Peyer's patch (tissue), 4 donors: ENCODE data around the gene HOXA5. TPM values are rescaled to one million over a fixed set of nuclear protein-coding genes. Genes with fewer than 3 reads are reported as not detected.

Experiments
- DNase-seq, 3 donors: peaks; one replicate each; pipeline ENCODE4 v3.0.0-alpha.2; 2017 to 2019
- H3K27ac ChIP-seq, 4 donors: fragments of 200-600 bp; sonication (generic); one replicate each; pipeline ENCODE4 v1.5.1; 2016 to 2019
- H3K27me3 ChIP-seq, 2 donors: fragments of 200-600 bp; sonication (generic); one replicate each; pipeline ENCODE4 v1.5.1; 2019
- H3K36me3 ChIP-seq, 3 donors: fragments of 200-600 bp; sonication (generic); one replicate each; pipeline ENCODE4 v1.5.1; 2016 to 2019
- H3K4me1 ChIP-seq, 4 donors: fragments of 200-600 bp; sonication (generic); one replicate each; pipeline ENCODE4 v1.5.1; 2016 to 2019
- H3K4me3 ChIP-seq, 4 donors: fragments of 200-600 bp; sonication (generic); 1 replicate in 3 of 4; 2 replicates in 1 of 4; pipeline ENCODE4 v1.5.1; 2016 to 2019; ENCODE audit warnings: mild to moderate bottlenecking in 1 of 4
- H3K9me3 ChIP-seq, 4 donors: fragments of 200-600 bp; sonication (generic); one replicate each; pipeline ENCODE4 v1.5.1; 2016 to 2019; ENCODE audit warnings: mild to moderate bottlenecking in 1 of 4
- CTCF ChIP-seq, 6 experiments: fragments of 450-650 bp in 4 of 6; fragments of 200-600 bp in 2 of 6; sonication (generic) in 1 of 6; IDR thresholded peaks; one replicate each; pipeline ENCODE4 v1.5.1; 2017 to 2019; ENCODE audit warnings: antibody characterized with exemption in 6 of 6, mild to moderate bottlenecking in 3 of 6, moderate library complexity in 1 of 6
- POLR2A ChIP-seq, 2 donors: fragments of 450-650 bp; IDR thresholded peaks; one replicate each; pipeline ENCODE4 v1.5.1; 2017; ENCODE audit warnings: antibody characterized with exemption in 2 of 2, mild to moderate bottlenecking in 2 of 2, moderate library complexity in 2 of 2
- total RNA-seq, 4 donors: library from RNA; depleted of rRNA; stranded (reverse); fragments of >200 nt; gene quantifications; one replicate each; pipeline ENCODE4 v1.1.0, GENCODE V29; 2016

The HOXA5 gene
- total RNA-seq: 10 to 100 TPM in 3 of 4 donors, 1 to 10 TPM in 1; 8.3 to 24.3 (median 20.1) TPM

GRCh38 chr7:27143023-27143949, at the start of gene HOXA5:
TSS of gene HOXA5 (minus strand) at chr7:27143681. CDS start at chr7:27143607, 74 bp downstream.
- DNase-seq: peak; percentile 27 to 88 (median 84)
- TF ChIP-seq CTCF (IDR thresholded peaks at IDR 0.05) (peak; percentile 11 to 91 (median 73)), POLR2A (IDR thresholded peaks at IDR 0.05) (peak; percentile 56 to 82)
- H3K4me3 ChIP-seq: peak within 1 kb of the TSS; percentile 40 to 75 (median 60)
- peaks cover 0 to 9% (median 0%) of the 10 kb centered on the region in 3 donors for H3K36me3 ChIP-seq
- H3K27ac ChIP-seq: peak within 1 kb of the TSS; percentile 73 to 96 (median 84)
- H3K9me3 ChIP-seq: no peaks in the 10 kb centered on the region
- no peaks in the 10 kb centered on the region for H3K27me3 ChIP-seq
- peaks cover 0 to 36% (median 5%) of the 10 kb centered on the region in 4 donors for H3K4me1 ChIP-seq

- H3K4me3 ChIP-seq: peak overlapping the region; percentile 3 to 44 (median 33)
- H3K27ac ChIP-seq: no peak overlapping the region
- no peaks in the 10 kb centered on the region for H3K9me3 ChIP-seq
- no peak for TF ChIP-seq CTCF (IDR thresholded peaks at IDR 0.05)
- no peak for TF ChIP-seq POLR2A (IDR thresholded peaks at IDR 0.05)
- H3K4me1 ChIP-seq: peaks cover 4 to 34% (median 24%) of the 10 kb centered on the region in 4 donors
- peak in 1 of 3 donors; percentile 56 for DNase-seq
- H3K27me3 ChIP-seq: peaks cover 4 to 89% of the 10 kb centered on the region in 2 donors
- H3K36me3 ChIP-seq: no peaks in the 10 kb centered on the region
Measured at GRCh38 chr7:27192546-27193334, 49.3 kb upstream of the HOXA5 start.

GRCh38 chr7:27191833-27192545, 48.5 kb upstream of the HOXA5 start:
- Histone ChIP-seq H3K4me1 (peaks cover 4 to 34% (median 25%) of the 10 kb centered on the region in 4 donors), H3K9me3 (no peaks in the 10 kb centered on the region), H3K4me3 (peak overlapping the region in 3 of 4 donors; percentile 26 to 44 (median 40))

GRCh38 chr7:27191161-27191731, 47.8 kb upstream of the HOXA5 start:
- H3K9me3 ChIP-seq: no peaks in the 10 kb centered on the region
- peak in 1 of 3 donors; percentile 33 for DNase-seq
- peaks cover 4 to 85% of the 10 kb centered on the region in 2 donors for H3K27me3 ChIP-seq
- TF ChIP-seq POLR2A (IDR thresholded peaks at IDR 0.05) (no peak), CTCF (IDR thresholded peaks at IDR 0.05) (no peak)
- no peak overlapping the region for H3K4me3 ChIP-seq
- no peak overlapping the region for H3K27ac ChIP-seq
- H3K4me1 ChIP-seq: peaks cover 4 to 34% (median 25%) of the 10 kb centered on the region in 4 donors
- H3K36me3 ChIP-seq: no peaks in the 10 kb centered on the region

More at GRCh38 chr7:27191833-27192545, 48.5 kb upstream of the HOXA5 start:
- Histone ChIP-seq H3K27me3 (peaks cover 4 to 87% of the 10 kb centered on the region in 2 donors), H3K36me3 (no peaks in the 10 kb centered on the region), H3K27ac (no peak overlapping the region)
- TF ChIP-seq CTCF (IDR thresholded peaks at IDR 0.05) (no peak), POLR2A (IDR thresholded peaks at IDR 0.05) (no peak)
- DNase-seq: peak in 1 of 3 donors; percentile 53
